ENCODE results near the gene KRTAP5-3.
A peak's percentile ranks its signal among the peaks of the same experiment; 100 is the strongest.
"Not testable (repeated sequence)": the region's sequence is repeated elsewhere in the genome, so short reads cannot be mapped to it uniquely, and the experiment has no call there.

Gene KRTAP5-3

DNA sequence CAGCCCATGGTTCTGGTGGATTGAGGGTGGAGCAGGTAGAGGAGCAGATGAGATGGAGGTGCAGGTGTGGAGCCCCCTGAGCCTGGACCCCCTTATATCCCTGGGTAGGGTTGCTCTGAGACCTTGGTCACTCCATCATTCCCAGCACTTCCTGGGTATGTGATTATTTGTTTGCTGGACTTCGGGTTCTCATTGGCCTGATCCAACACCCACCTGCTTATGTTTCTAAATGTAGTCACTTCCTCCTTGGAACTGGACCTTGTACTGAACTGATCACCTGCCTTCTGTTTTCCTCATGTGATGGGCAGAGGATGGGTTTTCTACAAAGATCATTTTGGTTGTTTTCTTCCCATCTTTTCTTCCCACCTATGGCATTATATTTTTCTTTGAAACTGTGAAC is 13.8 kb upstream of the KRTAP5-3 start, which contains the start of gene KRTAP5-4:
KRTAP5-4 (minus strand) TSS at position 53 of the 400 bp plus-strand sequence; CDS start at position 8, 45 bp downstream.
- H3K27ac ChIP-seq, result no peak within 1 kb of the TSS
- no peaks in the 10 kb centered on the region for H3K36me3 ChIP-seq
- peaks cover 0 to 23% of the 10 kb centered on the region in 2 donors for H3K27me3 ChIP-seq
- no peak for DNase-seq
- no peaks in the 10 kb centered on the region for H3K4me1 ChIP-seq
- H3K4me3 ChIP-seq, result no peak within 1 kb of the TSS
- intact Hi-C loops (cut with DNase I; ENCODE audit: low total_unique reads), result loop anchor here (10.0 kb wide), 1 partner anchor 77 kb away; no protein-coding TSS in a partner anchor
- TF ChIP-seq, protein P1, sequence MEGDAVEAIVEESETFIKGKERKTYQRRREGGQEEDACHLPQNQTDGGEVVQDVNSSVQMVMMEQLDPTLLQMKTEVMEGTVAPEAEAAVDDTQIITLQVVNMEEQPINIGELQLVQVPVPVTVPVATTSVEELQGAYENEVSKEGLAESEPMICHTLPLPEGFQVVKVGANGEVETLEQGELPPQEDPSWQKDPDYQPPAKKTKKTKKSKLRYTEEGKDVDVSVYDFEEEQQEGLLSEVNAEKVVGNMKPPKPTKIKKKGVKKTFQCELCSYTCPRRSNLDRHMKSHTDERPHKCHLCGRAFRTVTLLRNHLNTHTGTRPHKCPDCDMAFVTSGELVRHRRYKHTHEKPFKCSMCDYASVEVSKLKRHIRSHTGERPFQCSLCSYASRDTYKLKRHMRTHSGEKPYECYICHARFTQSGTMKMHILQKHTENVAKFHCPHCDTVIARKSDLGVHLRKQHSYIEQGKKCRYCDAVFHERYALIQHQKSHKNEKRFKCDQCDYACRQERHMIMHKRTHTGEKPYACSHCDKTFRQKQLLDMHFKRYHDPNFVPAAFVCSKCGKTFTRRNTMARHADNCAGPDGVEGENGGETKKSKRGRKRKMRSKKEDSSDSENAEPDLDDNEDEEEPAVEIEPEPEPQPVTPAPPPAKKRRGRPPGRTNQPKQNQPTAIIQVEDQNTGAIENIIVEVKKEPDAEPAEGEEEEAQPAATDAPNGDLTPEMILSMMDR (IDR thresholded peaks at IDR 0.05), result no peak
- no peaks in the 10 kb centered on the region for H3K9me3 ChIP-seq

DNA sequence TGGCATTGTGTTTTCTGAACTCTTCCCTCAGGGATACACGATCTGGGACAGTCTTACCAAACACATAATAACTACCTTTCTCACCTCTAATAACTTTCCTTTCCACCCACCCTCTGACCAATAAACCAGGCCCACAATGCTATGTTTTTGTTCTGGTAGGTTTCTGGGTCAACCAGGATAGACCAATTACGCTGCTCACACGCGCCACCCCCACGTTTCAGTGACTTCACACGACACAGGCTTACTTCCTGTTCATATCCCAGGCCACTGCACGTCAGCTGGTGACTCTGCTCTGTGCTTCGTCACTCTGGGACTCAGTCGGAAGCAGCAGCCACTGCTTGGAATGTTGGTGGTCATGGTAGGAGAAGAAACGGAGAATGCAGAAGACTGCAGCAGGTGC is 11.2 kb upstream of the KRTAP5-3 start:
- TF ChIP-seq, protein P1 (IDR thresholded peaks at IDR 0.05), result no peak
- Histone ChIP-seq H3K36me3 (no peaks in the 10 kb centered on the region), H3K9me3 (no peaks in the 10 kb centered on the region), H3K4me1 (no peaks in the 10 kb centered on the region), H3K27me3 (peaks cover 0 to 32% of the 10 kb centered on the region in 2 donors), H3K4me3 (no peak overlapping the region), H3K27ac (no peak overlapping the region)
- DNase-seq, result peak in 1 of 2 donors; percentile 24
- intact Hi-C loops (cut with DNase I; ENCODE audit: low total_unique reads), result no loop called here

DNA sequence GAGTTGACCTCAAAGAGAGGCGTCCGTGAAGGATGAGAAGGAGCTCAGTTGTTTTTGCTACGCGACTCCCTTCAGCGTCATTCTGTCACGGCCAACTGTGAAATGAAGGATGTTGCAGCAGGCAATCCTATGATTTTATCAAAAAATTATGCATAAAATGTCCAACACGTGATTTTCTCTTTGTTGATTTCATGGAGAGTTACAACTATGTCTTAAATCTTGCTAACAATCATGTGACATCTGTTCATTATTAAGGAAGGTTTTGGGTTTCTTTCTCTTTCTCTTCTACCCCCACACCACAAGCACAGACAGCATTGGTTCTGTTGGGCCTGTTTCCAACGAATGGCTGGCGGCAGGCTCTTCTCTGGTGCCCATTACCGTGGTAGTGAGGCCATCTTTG is 10.0 kb upstream of the KRTAP5-3 start:
- Histone ChIP-seq H3K4me1 (no peaks in the 10 kb centered on the region), H3K27me3 (peaks cover 0 to 29% of the 10 kb centered on the region in 2 donors), H3K9me3 (no peaks in the 10 kb centered on the region), H3K27ac (no peak overlapping the region), H3K36me3 (no peaks in the 10 kb centered on the region), H3K4me3 (no peak overlapping the region)
- intact Hi-C loops (cut with DNase I; ENCODE audit: low total_unique reads), result no loop called here
- TF ChIP-seq, protein P1 (IDR thresholded peaks at IDR 0.05), result no peak
- DNase-seq, result no peak

DNA sequence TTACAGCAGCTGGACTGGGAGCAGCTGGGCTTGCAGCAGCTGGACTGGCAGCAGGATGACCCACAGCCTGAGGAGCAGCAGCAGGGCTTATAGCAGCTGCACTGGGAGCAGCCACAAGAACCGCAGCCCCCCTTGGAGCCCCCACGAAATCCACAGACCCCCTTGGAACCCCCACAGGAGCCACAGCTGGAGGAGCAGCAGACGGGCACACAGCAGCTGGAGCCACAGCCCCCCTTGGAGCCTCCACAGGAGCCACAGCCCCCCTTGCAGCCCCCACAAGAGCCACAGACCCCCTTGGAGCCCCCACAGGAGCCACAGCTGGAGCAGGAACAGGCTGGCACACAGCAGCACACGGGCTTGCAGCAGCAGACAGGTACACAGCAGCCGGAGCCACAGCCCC is 362 bp downstream of the KRTAP5-3 start:
- H3K4me3 ChIP-seq; H3K9me3 ChIP-seq; intact Hi-C loops (cut with DNase I; ENCODE audit: low total_unique reads); H3K36me3 ChIP-seq; H3K4me1 ChIP-seq; H3K27ac ChIP-seq: not testable (repeated sequence)
- DNase-seq, result peak in 1 of 2 donors; percentile 41
- peaks cover 0 to 41% of the 10 kb centered on the region in 2 donors for H3K27me3 ChIP-seq

DNA sequence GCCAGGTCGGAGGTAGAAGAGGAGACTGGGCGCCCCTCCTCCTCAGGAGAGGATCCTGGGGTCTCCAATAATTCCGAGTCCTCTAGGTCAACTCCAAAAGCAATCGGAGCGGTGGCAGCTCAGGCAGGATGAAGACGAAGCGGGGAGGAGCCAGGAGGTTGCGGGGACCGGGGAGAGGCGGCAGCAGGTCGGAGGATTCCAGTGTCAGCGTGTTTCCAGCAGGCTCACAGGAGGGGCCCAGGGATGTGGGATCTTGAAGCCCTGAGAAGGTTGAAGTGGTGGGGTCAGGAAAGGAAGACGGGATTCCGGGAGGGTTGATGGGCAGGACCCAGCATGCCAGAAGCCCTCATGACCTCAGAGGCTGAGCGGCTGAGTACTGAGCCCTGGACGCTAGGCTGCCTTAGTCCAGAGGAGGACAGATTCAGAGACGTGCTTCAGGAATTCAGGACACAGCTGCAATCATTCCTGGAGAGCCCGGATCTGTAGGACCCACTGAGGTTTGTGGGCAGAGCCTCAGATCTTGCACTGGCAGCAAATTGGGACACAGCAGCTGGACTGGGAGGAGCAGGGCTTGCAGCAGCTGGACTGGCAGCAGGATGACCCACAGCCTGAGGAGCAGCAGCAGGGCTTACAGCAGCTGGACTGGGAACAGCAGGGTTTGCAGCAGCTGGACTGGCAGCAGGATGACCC is 962 bp downstream of the KRTAP5-3 start:
- intact Hi-C loops (cut with DNase I; ENCODE audit: low total_unique reads); H3K9me3 ChIP-seq; H3K4me1 ChIP-seq; H3K27ac ChIP-seq; H3K4me3 ChIP-seq; H3K36me3 ChIP-seq: not testable (repeated sequence)
- peaks cover 0 to 41% of the 10 kb centered on the region in 2 donors for H3K27me3 ChIP-seq
- peak in 1 of 2 donors; percentile 39 for DNase-seq

DNA sequence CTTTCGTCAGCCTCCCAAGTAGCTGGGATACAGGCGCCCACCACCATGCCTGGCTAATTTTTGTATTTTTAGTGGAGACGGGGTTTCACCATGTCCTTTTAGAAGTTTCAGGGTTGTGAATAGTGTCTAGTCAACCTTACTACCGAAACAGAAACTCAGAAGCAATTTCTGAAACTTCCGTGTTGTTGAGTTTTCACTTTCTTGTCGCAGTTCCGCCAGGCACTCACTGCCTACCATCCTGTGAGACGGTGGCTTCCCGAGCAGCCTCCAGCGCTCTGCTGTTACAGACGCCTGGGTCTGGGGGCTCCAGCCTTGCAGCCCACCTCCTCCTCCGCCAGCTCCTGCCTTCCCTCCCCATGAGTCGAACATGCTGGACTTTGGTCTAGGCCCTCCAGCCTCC is 2.3 kb downstream of the KRTAP5-3 start:
- H3K4me1 ChIP-seq; H3K36me3 ChIP-seq; intact Hi-C loops (cut with DNase I; ENCODE audit: low total_unique reads); H3K4me3 ChIP-seq; H3K9me3 ChIP-seq; H3K27ac ChIP-seq: not testable (repeated sequence)
- peaks cover 0 to 41% of the 10 kb centered on the region in 2 donors for H3K27me3 ChIP-seq
- DNase-seq, result peak in 1 of 2 donors; percentile 27

DNA sequence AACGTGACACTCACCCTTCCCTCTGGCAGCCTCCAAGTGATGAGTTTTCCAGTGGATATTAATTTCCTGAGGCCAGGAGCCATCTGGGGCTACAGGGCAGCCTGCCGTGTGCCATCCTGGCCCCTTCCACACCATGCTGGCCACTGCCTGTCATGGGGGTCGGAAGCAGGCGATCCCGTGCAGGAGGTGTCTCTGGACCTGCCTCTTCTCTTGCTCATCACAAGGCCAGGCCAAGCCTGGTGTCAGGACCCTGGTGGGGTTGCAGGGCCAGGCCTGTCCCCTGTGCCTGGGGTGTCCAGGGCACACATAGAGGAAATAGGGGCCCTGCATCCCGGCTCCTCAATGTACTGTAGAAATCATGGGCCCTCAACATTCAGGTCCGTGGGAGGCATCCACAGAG is 3.6 kb downstream of the KRTAP5-3 start:
- TF ChIP-seq, protein P1 (IDR thresholded peaks at IDR 0.05), result no peak
- H3K27me3 ChIP-seq, result peaks cover 0 to 41% of the 10 kb centered on the region in 2 donors
- peak in 1 of 2 donors; percentile 42 for DNase-seq

More for the DNA sequence above, 3.6 kb downstream of the KRTAP5-3 start:
- Histone ChIP-seq H3K4me3 (no peak overlapping the region), H3K27ac (no peak overlapping the region), H3K36me3 (no peaks in the 10 kb centered on the region), H3K4me1 (no peaks in the 10 kb centered on the region), H3K9me3 (no peaks in the 10 kb centered on the region)
- intact Hi-C loops (cut with DNase I; ENCODE audit: low total_unique reads), result no loop called here
